Measurements from ENCODE around the gene DRAXIN.

DRAXIN gene

GRCh38 chr1:11668516-11668915 is 23.0 kb upstream of the DRAXIN start:
- H3F3A ChIP-seq (ENCODE audit: insufficient read depth, low read length): no peaks in the 10 kb centered on the region
- H3K27me3 ChIP-seq (ENCODE audit: insufficient read depth, low read length): no peaks in the 10 kb centered on the region
- H3K4me2 ChIP-seq (ENCODE audit: low read length): no peak overlapping the region
- no peak overlapping the region for H3K27ac ChIP-seq (ENCODE audit: low read depth, low read length, poor library complexity, severe bottlenecking)
- no peaks in the 10 kb centered on the region for H4K20me1 ChIP-seq (ENCODE audit: insufficient read depth, low read length)
- H2AFZ ChIP-seq (ENCODE audit: low read length): no peak overlapping the region
- H3K4me1 ChIP-seq (ENCODE audit: insufficient read depth, low read length, severe bottlenecking): peaks cover 5% of the 10 kb centered on the region
- H3K79me2 ChIP-seq (ENCODE audit: insufficient read depth, low read length): no peaks in the 10 kb centered on the region
- H3K4me3 ChIP-seq (ENCODE audit: low read depth, low read length, poor library complexity, severe bottlenecking): no peak overlapping the region
- peaks cover 10% of the 10 kb centered on the region for H3K36me3 ChIP-seq (ENCODE audit: insufficient read depth, low read length)
- TF ChIP-seq, protein P1, sequence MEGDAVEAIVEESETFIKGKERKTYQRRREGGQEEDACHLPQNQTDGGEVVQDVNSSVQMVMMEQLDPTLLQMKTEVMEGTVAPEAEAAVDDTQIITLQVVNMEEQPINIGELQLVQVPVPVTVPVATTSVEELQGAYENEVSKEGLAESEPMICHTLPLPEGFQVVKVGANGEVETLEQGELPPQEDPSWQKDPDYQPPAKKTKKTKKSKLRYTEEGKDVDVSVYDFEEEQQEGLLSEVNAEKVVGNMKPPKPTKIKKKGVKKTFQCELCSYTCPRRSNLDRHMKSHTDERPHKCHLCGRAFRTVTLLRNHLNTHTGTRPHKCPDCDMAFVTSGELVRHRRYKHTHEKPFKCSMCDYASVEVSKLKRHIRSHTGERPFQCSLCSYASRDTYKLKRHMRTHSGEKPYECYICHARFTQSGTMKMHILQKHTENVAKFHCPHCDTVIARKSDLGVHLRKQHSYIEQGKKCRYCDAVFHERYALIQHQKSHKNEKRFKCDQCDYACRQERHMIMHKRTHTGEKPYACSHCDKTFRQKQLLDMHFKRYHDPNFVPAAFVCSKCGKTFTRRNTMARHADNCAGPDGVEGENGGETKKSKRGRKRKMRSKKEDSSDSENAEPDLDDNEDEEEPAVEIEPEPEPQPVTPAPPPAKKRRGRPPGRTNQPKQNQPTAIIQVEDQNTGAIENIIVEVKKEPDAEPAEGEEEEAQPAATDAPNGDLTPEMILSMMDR (IDR thresholded peaks at IDR 0.05; ENCODE audit: low read length): no peak
- no peak for TF ChIP-seq EZH2 (IDR thresholded peaks at IDR 0.05; ENCODE audit: borderline replicate concordance, low read length)
- H3K9me2 ChIP-seq (ENCODE audit: low read depth, low read length): no peaks in the 10 kb centered on the region
- H3K9ac ChIP-seq (ENCODE audit: low read length): no peak overlapping the region
- no peaks in the 10 kb centered on the region for H3K9me3 ChIP-seq (ENCODE audit: low read length)

GRCh38 chr1:11670747-11671146 is 20.8 kb upstream of the DRAXIN start:
- Histone ChIP-seq H4K20me1 (ENCODE audit: insufficient read depth, low read length) (no peaks in the 10 kb centered on the region), H3F3A (ENCODE audit: insufficient read depth, low read length) (no peaks in the 10 kb centered on the region), H3K79me2 (ENCODE audit: insufficient read depth, low read length) (no peaks in the 10 kb centered on the region), H3K27ac (ENCODE audit: low read depth, low read length, poor library complexity, severe bottlenecking) (no peak overlapping the region), H3K36me3 (ENCODE audit: insufficient read depth, low read length) (peaks cover 28% of the 10 kb centered on the region), H3K4me3 (ENCODE audit: low read depth, low read length, poor library complexity, severe bottlenecking) (no peak overlapping the region), H3K27me3 (ENCODE audit: insufficient read depth, low read length) (no peaks in the 10 kb centered on the region), H2AFZ (ENCODE audit: low read length) (no peak overlapping the region), H3K4me2 (ENCODE audit: low read length) (no peak overlapping the region), H3K9ac (ENCODE audit: low read length) (no peak overlapping the region), H3K4me1 (ENCODE audit: insufficient read depth, low read length, severe bottlenecking) (no peaks in the 10 kb centered on the region), H3K9me3 (ENCODE audit: low read length) (no peaks in the 10 kb centered on the region), H3K9me2 (ENCODE audit: low read depth, low read length) (no peaks in the 10 kb centered on the region)
- TF ChIP-seq, protein P1 (IDR thresholded peaks at IDR 0.05; ENCODE audit: low read length): no peak
- TF ChIP-seq EZH2 (IDR thresholded peaks at IDR 0.05; ENCODE audit: borderline replicate concordance, low read length): no peak

- Histone ChIP-seq H3K4me3 (ENCODE audit: low read depth, low read length, poor library complexity, severe bottlenecking) (no peak overlapping the region), H3F3A (ENCODE audit: insufficient read depth, low read length) (no peaks in the 10 kb centered on the region), H3K27ac (ENCODE audit: low read depth, low read length, poor library complexity, severe bottlenecking) (no peak overlapping the region), H4K20me1 (ENCODE audit: insufficient read depth, low read length) (no peaks in the 10 kb centered on the region), H3K9me2 (ENCODE audit: low read depth, low read length) (no peaks in the 10 kb centered on the region), H3K9me3 (ENCODE audit: low read length) (no peaks in the 10 kb centered on the region), H3K4me1 (ENCODE audit: insufficient read depth, low read length, severe bottlenecking) (no peaks in the 10 kb centered on the region), H3K4me2 (ENCODE audit: low read length) (no peak overlapping the region), H3K36me3 (ENCODE audit: insufficient read depth, low read length) (peaks cover 28% of the 10 kb centered on the region), H2AFZ (ENCODE audit: low read length) (no peak overlapping the region), H3K27me3 (ENCODE audit: insufficient read depth, low read length) (no peaks in the 10 kb centered on the region), H3K79me2 (ENCODE audit: insufficient read depth, low read length) (no peaks in the 10 kb centered on the region), H3K9ac (ENCODE audit: low read length) (no peak overlapping the region)
- no peak for TF ChIP-seq EZH2 (IDR thresholded peaks at IDR 0.05; ENCODE audit: borderline replicate concordance, low read length)
- TF ChIP-seq, protein P1 (IDR thresholded peaks at IDR 0.05; ENCODE audit: low read length): no peak
Measured at GRCh38 chr1:11671205-11671543, 20.3 kb upstream of the DRAXIN start.
